HG02588 (cell line): Measurements from ENCODE around the gene LMO7.
A peak's percentile ranks its signal among the peaks of the same experiment; 100 is the strongest.

Experiments used
- ATAC-seq: cut with Tn5 transposase; IDR thresholded peaks from one replicate; pipeline ENCODE4 v1.9.1; 2021; ENCODE audit warnings: mild to moderate bottlenecking, moderate library complexity; ENCODE audit not compliant: unreplicated experiment

LMO7 gene

GRCh38 chr13:75875450-75875849, 239.3 kb downstream of the LMO7 start:
- no peak for ATAC-seq

- peak; percentile 95 for ATAC-seq
Observed at GRCh38 chr13:75876142-75877050, 240.3 kb downstream of the LMO7 start.

- ATAC-seq = no peak
Observed at GRCh38 chr13:75877071-75877470, 240.9 kb downstream of the LMO7 start.

GRCh38 chr13:75879656-75880055, 243.5 kb downstream of the LMO7 start:
- no peak for ATAC-seq

GRCh38 chr13:75881109-75881775, 245.1 kb downstream of the LMO7 start:
- no peak for ATAC-seq

GRCh38 chr13:75882261-75882660, 246.1 kb downstream of the LMO7 start:
- no peak for ATAC-seq

GRCh38 chr13:75889427-75889826, 253.3 kb downstream of the LMO7 start:
- ATAC-seq = no peak

- no peak for ATAC-seq
Observed at GRCh38 chr13:75895168-75895567, 259.0 kb downstream of the LMO7 start.

- no peak for ATAC-seq
Observed at GRCh38 chr13:75896271-75896670, 260.1 kb downstream of the LMO7 start.

- no peak for ATAC-seq
Observed at GRCh38 chr13:75897386-75897785, 261.3 kb downstream of the LMO7 start.

- no peak for ATAC-seq
Observed at GRCh38 chr13:75901501-75901900, 265.4 kb downstream of the LMO7 start.

GRCh38 chr13:75902166-75903104, 266.3 kb downstream of the LMO7 start:
- no peak for ATAC-seq

- no peak for ATAC-seq
Observed at GRCh38 chr13:75904012-75904411, 267.9 kb downstream of the LMO7 start.

- ATAC-seq = no peak
Observed at GRCh38 chr13:75906315-75906714, 270.2 kb downstream of the LMO7 start.

- ATAC-seq = no peak
Observed at GRCh38 chr13:75907044-75907443, 270.9 kb downstream of the LMO7 start.

GRCh38 chr13:75908141-75908540, 272.0 kb downstream of the LMO7 start:
- ATAC-seq = no peak
